ENCODE measurements around the gene THADA.

The THADA gene

GRCh38 chr2:43399098-43399497 lies 196.7 kb downstream of the THADA start (continued):
- TF ChIP-seq ZBTB21 (tag by site-specific recombination; IDR thresholded peaks at IDR 0.05): no peak
- TF ChIP-seq TRIM28 (IDR thresholded peaks at IDR 0.05; ENCODE audit: borderline replicate concordance, low read length): no peak
- no peak for TF ChIP-seq ZNF133 (tag by site-specific recombination; IDR thresholded peaks at IDR 0.05)
- TF ChIP-seq ZNF791 (tag by site-specific recombination; IDR thresholded peaks at IDR 0.05): no peak
- no peak for TF ChIP-seq ZNF629 (tag by site-specific recombination; IDR thresholded peaks at IDR 0.05)
- TF ChIP-seq, protein P1, sequence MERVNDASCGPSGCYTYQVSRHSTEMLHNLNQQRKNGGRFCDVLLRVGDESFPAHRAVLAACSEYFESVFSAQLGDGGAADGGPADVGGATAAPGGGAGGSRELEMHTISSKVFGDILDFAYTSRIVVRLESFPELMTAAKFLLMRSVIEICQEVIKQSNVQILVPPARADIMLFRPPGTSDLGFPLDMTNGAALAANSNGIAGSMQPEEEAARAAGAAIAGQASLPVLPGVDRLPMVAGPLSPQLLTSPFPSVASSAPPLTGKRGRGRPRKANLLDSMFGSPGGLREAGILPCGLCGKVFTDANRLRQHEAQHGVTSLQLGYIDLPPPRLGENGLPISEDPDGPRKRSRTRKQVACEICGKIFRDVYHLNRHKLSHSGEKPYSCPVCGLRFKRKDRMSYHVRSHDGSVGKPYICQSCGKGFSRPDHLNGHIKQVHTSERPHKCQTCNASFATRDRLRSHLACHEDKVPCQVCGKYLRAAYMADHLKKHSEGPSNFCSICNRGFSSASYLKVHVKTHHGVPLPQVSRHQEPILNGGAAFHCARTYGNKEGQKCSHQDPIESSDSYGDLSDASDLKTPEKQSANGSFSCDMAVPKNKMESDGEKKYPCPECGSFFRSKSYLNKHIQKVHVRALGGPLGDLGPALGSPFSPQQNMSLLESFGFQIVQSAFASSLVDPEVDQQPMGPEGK (tag by site-specific recombination; IDR thresholded peaks at IDR 0.05): no peak
- TF ChIP-seq ZNF155 (tag by site-specific recombination; IDR thresholded peaks at IDR 0.05): no peak
- no peak for TF ChIP-seq SP3 (tag by site-specific recombination; IDR thresholded peaks at IDR 0.05)
- no peak for TF ChIP-seq ZBTB7A (tag by site-specific recombination; IDR thresholded peaks at IDR 0.05; ENCODE audit: low read depth)

GRCh38 chr2:43397821-43398220 lies 198.0 kb downstream of the THADA start:
- H3K4me1 ChIP-seq (ENCODE audit: control insufficient read depth, insufficient read depth, low read length): no peaks in the 10 kb centered on the region; the same call in 1 of the 2 replicates
- TF ChIP-seq GLIS1 (tag by site-specific recombination; IDR thresholded peaks at IDR 0.05): no peak
- TF ChIP-seq ZBTB7A (tag by site-specific recombination; IDR thresholded peaks at IDR 0.05; ENCODE audit: low read depth): no peak
- TF ChIP-seq ZBTB8A (tag by site-specific recombination; IDR thresholded peaks at IDR 0.05): no peak
- no peak for TF ChIP-seq ZNF654 (tag by site-specific recombination; IDR thresholded peaks at IDR 0.05; ENCODE audit: low read depth)
- no peak for TF ChIP-seq ZNF239 (tag by site-specific recombination; IDR thresholded peaks at IDR 0.05)
- TF ChIP-seq ZNF423 (tag by site-specific recombination; IDR thresholded peaks at IDR 0.05): no peak
- no peak for TF ChIP-seq TRIM28 (IDR thresholded peaks at IDR 0.05; ENCODE audit: borderline replicate concordance, low read length)
- TF ChIP-seq, protein P2, sequence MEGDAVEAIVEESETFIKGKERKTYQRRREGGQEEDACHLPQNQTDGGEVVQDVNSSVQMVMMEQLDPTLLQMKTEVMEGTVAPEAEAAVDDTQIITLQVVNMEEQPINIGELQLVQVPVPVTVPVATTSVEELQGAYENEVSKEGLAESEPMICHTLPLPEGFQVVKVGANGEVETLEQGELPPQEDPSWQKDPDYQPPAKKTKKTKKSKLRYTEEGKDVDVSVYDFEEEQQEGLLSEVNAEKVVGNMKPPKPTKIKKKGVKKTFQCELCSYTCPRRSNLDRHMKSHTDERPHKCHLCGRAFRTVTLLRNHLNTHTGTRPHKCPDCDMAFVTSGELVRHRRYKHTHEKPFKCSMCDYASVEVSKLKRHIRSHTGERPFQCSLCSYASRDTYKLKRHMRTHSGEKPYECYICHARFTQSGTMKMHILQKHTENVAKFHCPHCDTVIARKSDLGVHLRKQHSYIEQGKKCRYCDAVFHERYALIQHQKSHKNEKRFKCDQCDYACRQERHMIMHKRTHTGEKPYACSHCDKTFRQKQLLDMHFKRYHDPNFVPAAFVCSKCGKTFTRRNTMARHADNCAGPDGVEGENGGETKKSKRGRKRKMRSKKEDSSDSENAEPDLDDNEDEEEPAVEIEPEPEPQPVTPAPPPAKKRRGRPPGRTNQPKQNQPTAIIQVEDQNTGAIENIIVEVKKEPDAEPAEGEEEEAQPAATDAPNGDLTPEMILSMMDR (tag by site-specific recombination; IDR thresholded peaks at IDR 0.05): no peak
- no peak for TF ChIP-seq ZNF624 (tag by site-specific recombination; IDR thresholded peaks at IDR 0.05)
- TF ChIP-seq ZNF426 (tag by site-specific recombination; IDR thresholded peaks at IDR 0.05): no peak
- H3K9me3 ChIP-seq (ENCODE audit: control insufficient read depth, insufficient read depth, low read depth, low read length): no peaks in the 10 kb centered on the region
- H3K27ac ChIP-seq (ENCODE audit: extremely low read depth, low read depth, low read length): no peak overlapping the region
- H3K4me3 ChIP-seq (ENCODE audit: low read depth, low read length): no peak overlapping the region
- CTCF ChIA-PET: no interaction called here
- peaks cover 0 to 10% of the 10 kb centered on the region in 2 experiments for H3K36me3 ChIP-seq (ENCODE audit: control insufficient read depth in 2 of 2, insufficient read depth in 1 of 2, low read length in 2 of 2)
- POLR2A ChIA-PET: no interaction called here

- ChIA-PET POLR2A (no interaction called here), CTCF (no interaction called here)
- TF ChIP-seq MEIS1 (CRISPR knock-in tag; IDR thresholded peaks at IDR 0.05; ENCODE audit: borderline replicate concordance): no peak
- TF ChIP-seq HIC1 (tag by site-specific recombination; IDR thresholded peaks at IDR 0.05): no peak
- TF ChIP-seq ZNF426 (tag by site-specific recombination; IDR thresholded peaks at IDR 0.05): no peak
- TF ChIP-seq ZNF37A (tag by site-specific recombination; IDR thresholded peaks at IDR 0.05): no peak
- no peak for TF ChIP-seq ZNF510 (tag by site-specific recombination; IDR thresholded peaks at IDR 0.05; ENCODE audit: insufficient replicate concordance)
- no peak for TF ChIP-seq KLF7 (tag by site-specific recombination; IDR thresholded peaks at IDR 0.05; ENCODE audit: borderline replicate concordance)
- no peak for TF ChIP-seq ZNF404 (tag by site-specific recombination; IDR thresholded peaks at IDR 0.05)
- no peak for TF ChIP-seq ZNF266 (tag by site-specific recombination; IDR thresholded peaks at IDR 0.05; ENCODE audit: low read depth)
- peaks cover 0 to 10% of the 10 kb centered on the region in 2 experiments for H3K36me3 ChIP-seq (ENCODE audit: control insufficient read depth in 2 of 2, insufficient read depth in 1 of 2, low read length in 2 of 2)
- H3K27ac ChIP-seq (ENCODE audit: extremely low read depth, low read depth, low read length): no peak overlapping the region
- no peak overlapping the region for H3K4me3 ChIP-seq (ENCODE audit: low read depth, low read length)
- no peaks in the 10 kb centered on the region for H3K4me1 ChIP-seq (ENCODE audit: control insufficient read depth, insufficient read depth, low read length)
- H3K9me3 ChIP-seq (ENCODE audit: control insufficient read depth, insufficient read depth, low read depth, low read length): no peaks in the 10 kb centered on the region
These were observed 198.4 kb downstream of the THADA start for GRCh38 chr2:43397411-43397810.

All from HEK293 (cell line).